ENCODE data around the gene RPL27A.
"Not testable (repeated sequence)": the region's sequence is repeated elsewhere in the genome, so short reads cannot be mapped to it uniquely, and the experiment has no call there.

RPL27A gene

DNA sequence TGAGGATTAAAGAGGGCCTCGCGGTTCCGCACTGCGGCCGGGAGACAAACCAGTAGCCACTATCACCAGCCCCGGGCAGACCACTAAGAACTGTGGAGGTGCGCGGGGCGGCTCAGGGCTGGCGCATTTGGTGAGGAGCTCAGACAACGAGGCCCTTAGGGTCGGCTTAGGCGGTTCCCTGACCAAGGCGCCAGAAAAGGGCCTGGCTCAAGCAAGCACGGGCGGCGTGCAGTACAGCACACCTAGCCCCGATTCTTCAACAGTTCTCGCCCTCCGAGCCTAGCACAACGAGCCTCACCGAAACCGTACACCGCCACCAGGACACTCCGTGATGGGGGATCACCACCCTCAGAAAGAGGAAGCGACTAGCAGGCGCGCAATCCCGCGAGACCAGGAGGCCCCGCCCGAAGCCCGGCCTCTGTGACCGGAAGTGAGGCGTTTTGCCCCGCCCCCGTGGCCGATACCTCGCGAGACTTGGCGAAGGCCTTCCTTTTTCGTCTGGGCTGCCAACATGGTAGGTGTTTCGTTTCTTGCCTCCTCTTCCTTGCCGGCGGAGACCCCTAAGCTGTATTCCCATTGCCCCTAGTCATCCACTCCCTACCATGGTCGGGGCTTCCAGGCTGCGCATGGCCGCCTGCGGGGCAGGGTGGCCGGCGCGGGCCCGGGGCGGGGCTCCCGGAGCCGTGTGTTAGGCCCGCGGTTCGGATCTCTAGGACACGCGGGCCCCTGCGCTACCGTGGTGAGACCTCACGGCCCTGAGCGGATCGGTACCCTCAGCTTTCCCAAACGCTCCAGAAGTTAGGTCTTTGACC lies at the start of gene RPL27A, which contains the start of gene TRIM66:
TSS of gene RPL27A (plus strand) at position 490 of the 812 bp plus-strand sequence. CDS start at position 512, 22 bp downstream.
TSS of gene TRIM66 (minus strand) at position 363 of the 812 bp plus-strand sequence. CDS start 10,391 bp downstream, outside the sequence.
- peak; percentile 59 for FAIRE-seq

DNA sequence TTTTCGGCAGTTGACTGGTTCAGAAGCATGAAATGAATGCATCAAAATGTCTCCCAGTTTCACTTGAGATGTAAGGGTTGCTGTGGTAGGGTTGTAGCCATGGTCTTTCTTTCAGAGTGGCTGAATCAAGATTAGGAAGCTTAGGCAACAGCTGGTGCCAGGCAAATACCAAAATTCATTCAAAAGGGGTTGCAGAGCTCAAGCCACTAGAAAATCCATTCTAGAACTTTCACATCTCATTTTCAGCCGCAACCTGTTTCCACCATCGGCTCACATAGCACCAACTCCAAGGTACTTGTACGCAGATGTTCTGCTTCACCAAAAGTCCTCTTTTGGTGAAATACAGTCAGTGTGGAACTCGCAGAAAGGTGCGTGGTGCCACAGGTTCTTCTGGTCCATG lies 48.1 kb upstream of the RPL27A start:
- no peak for FAIRE-seq

DNA sequence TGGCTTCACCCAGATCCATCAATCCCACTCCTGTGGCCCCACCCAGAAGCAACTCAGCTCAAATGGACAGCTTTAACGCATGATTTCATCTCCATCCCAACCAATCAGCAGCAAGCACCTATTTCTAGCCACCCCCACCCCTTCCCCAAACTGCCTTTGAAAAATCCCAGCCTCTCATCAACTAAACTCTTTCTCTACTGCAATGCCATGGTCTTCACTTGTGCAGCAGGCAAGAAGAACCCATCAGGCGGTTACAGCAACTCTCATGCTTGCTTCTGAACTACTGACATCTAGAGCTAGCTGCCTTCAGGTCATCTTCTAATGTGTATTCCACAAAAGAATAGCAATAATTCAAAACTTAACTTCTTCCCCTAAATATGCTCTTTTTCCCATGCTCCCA lies 46.5 kb upstream of the RPL27A start:
- FAIRE-seq, result no peak

DNA sequence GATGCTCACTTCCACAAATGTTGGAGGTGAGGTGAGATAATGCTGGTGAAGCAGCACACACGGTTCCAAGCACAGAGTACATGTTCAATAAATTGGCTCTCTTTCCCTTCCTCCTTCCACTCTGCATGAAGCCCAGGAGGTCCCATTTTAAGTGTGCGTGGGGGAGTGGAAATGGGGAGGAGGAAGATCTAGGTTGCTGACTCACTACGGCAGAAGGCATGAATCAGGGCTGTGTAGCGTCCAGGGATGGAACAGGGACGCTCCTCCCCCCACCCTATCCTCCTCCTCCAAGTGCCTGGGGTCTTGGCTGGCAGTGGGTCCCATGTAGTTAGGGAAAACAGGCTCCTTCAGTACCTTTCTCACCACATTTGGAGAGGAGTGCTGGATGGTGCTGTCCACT lies 44.3 kb upstream of the RPL27A start:
- FAIRE-seq, result no peak

DNA sequence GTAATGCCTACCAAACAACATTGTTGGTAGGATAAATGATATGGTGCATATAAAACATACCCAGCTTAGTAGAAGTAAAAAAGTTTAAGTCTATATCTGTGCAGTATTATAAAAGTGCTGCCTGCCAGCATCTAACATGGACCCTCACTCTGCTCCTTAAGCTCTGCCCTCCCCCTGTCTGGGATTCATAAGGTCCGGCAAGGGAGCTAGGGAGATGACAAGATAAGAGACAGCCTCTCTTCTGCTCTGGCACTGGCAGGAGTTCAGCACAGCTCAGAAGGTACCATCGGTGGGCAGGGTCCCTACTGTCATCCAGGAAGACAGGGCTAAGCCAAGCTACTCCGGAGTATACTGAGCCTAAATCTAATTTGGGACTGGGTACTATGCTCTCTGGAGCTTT lies 42.9 kb upstream of the RPL27A start:
- no peak for FAIRE-seq

DNA sequence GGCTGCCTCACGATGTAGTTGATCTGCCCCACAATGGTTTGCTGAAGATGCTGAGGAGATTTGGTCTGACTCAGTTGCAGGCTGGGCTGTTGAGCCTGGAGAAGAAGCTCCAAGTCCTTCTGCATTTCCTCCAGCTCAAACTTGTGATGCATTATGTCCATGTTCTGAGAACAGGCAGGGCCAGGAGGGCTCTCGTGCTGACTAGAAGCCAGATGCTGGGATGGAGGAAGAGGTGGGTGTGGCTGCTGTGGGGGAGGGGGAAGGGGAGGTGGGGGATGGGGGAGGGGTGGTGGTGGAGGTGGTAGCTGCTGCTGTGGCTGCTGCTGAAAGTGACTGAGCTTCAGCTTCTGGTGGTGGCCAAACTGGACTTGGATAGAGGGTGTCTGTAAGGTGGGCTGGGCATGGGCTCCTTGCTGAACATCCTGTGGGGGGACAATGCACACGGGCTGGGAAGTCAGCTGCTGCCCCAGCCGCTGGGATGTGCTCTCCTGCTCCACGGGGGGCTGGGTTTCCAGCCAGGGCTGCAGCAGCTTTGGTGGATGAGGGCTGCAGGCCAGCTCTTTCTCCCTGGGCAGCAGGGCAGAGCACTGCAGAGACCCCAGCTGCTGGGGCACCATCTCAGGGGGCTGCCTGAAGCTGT lies 42.2 kb upstream of the RPL27A start:
- no peak for FAIRE-seq

DNA sequence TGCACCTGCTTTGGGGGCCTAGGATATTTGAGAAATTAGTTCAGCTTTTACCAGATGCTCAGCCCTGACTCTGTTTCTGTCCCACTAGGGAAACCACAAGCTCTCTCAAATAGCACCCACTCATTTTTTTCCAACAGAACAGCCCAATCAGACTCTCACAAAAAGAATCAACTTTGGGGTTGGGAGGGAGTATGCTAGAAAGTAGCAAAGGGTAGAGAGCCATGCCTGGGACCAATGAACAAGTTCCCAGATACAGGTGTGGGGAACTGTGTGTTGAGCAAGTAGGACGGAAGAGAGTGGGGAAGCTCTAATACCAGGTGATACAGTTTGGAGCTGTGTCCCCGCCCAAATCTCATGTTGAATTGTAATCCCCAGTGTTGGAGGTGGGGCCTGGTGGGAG lies 41.3 kb upstream of the RPL27A start:
- FAIRE-seq, result no peak

DNA sequence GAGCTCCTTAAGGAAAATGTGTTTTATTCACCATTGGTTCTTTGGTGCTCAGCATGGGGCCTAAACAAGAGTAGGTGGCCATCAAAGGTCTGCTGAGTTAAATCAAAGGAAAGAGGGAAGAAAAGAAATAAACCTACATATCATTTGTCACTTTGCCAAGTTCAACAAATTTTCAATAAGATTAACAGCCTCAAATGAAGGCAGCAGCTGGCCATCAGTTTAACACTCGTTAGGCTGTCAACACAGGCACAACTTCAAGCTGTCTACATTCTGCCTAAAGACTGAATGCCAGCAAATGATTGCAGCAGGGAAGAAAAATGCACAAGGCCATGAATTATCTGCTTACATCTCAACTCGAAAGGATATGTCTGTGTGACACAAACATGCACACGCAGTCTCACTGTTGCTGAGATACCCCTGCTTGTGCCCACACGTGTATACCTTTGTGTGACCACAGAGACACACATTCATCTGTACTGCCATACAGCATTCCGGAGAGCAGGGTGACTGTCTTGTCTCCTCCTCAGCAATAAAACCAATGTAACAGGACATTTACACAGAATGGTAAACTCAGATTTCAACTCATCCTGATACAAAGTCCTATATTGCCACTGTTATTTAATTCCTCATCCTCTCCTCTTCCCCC lies 40.3 kb upstream of the RPL27A start:
- FAIRE-seq, result no peak

DNA sequence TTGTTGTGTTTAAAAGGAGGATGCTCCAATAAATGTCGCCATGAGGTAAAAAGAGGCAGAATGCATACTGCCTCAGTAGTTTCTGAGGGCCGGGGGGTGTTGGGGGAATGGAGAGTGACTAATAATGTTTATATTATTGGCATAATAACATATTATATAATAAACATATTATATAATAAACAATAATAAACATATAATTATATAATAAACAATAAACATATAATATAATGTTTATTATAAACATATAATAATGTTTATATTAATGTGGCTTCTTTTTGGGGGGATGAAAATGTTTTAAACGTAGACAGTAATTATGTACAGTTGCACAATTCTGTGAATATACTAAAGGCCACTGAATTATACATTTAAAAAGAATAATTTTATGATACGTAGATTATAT lies 35.7 kb upstream of the RPL27A start:
- FAIRE-seq, result no peak

DNA sequence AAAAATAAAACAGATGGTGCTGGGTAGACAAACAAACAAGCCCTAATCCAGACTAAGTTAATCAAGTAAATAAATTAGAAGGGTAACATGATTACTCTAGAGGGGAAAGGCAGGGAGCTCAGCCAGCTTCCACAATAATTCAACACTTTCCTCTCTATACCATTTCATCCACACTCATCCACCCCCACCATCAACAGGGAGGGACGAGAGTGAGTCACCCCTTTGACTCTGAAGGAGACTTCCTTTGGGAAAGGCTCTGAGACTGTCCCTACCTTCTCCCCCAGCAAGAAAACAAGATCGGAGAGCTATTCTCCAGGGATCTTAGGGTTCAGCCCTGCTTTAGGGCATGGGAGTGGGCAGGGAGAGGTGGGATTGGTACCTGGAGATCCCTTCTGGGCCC lies 33.2 kb upstream of the RPL27A start:
- FAIRE-seq, result no peak

DNA sequence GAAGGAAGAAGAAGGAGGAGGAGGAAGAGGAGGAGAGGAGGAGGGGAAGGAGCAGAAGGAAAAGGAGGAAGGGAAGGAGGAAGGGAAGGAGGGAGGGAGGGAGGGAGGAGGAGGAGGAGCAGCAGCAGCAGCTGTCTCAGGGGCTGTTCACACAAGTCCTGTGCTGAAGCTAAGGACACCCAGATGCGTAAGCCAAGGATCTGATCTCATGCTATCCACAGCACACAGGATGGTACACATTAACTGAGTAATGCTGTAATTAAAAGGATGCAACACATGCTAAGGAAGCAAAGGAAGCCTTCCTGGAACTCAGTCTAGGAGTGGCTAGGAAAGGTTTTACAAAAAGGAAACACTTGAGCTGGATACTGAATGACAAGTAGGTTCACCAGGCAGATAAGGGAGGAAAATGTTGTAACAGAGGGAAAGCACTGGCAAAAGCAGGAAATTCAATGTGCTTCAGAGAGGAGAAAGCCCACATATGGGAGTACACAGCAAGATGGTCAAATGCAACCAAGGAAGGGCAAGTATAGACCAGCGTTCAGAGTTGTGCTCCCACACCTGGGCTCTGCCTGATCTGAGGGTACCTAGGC lies 32.1 kb upstream of the RPL27A start:
- no peak for FAIRE-seq

DNA sequence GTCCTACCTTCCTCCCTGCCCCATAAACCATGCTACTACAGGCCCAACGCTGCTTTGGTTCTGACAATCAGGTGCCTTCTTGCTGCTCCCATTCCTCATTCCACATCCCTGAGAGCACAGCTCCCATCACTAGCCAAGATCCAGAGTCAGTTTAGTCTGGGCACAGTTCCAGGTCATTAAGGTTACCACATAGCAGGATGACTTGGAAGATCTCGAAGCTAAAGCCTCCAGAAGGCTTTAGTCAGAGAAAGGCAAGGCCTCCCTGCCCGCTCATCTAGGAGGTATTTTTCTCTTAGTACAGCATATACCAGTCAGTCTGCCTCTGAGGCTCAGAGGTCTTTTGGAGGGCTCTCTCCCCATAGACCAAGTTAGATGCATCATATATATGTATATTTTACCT lies 30.5 kb upstream of the RPL27A start:
- FAIRE-seq, result no peak

DNA sequence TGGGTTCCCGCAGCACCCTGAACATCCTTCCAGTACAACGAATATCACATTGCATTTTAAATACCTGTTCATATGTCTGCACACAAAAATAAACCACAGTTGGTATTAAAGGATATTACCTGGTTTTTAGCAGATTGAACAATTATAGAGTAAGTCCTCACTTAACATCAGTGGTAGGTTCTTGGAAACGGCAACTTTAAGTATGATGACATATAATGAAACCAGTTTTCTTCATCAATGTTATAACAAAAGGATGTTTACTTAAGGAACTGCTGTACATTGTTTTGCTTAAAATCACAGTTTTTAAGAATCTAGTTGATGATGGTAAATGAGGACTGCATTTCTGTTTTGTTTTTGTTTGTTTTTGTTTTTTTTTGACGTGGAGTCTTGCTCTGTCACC lies 28.1 kb upstream of the RPL27A start:
- no peak for FAIRE-seq

DNA sequence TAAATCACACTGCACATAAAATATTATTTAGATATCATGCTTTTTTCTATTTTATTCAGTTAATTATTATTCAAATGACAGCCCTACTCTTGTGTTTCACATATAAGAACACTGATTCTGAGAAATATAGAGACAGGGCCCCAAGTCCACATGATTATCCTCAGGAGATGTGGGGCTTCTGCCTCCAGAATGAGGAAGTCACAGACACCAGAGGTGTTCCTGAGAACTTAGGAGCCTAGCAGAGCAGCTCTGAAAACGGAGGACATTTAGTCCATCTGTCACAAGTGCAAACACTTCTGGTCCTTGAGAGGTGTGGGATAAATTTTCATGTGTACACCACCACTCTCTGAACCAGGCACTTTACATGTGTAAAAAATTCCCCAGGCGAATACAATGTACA lies 26.3 kb upstream of the RPL27A start:
- FAIRE-seq, result no peak

DNA sequence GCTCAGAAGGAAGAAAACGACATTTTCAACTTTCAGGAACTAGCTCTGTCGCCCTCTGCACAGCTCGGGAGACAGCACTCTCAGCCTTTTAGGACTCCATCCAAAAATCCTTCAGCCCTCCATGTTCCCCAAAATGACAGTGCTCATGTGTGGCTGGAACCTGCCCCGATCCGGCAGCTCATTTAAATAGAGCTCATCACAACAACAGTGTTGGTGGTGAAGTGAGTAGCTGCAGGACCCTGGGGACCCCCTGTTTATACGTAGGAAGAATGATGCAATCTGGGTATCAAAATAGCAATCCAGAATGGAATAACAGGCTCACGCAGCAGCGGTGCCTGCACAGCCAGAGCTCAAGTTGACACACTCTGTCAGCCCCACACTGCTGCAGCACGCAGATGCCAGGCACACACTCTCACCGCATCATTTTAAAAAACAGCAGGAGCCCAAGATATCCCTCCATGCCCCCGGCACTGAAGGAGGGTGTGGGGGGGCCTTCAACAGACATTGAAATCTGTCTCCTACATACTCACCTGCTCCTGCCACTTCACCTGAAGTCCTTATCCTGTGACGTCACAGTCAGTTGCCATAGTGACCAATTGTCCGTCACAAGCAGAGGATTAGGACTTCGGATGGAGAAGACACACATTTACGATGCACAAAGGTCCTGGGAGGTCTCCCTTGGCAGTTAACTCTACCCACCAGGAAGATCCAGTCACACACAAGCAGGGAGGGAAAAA lies 24.1 kb upstream of the RPL27A start:
- no peak for FAIRE-seq

DNA sequence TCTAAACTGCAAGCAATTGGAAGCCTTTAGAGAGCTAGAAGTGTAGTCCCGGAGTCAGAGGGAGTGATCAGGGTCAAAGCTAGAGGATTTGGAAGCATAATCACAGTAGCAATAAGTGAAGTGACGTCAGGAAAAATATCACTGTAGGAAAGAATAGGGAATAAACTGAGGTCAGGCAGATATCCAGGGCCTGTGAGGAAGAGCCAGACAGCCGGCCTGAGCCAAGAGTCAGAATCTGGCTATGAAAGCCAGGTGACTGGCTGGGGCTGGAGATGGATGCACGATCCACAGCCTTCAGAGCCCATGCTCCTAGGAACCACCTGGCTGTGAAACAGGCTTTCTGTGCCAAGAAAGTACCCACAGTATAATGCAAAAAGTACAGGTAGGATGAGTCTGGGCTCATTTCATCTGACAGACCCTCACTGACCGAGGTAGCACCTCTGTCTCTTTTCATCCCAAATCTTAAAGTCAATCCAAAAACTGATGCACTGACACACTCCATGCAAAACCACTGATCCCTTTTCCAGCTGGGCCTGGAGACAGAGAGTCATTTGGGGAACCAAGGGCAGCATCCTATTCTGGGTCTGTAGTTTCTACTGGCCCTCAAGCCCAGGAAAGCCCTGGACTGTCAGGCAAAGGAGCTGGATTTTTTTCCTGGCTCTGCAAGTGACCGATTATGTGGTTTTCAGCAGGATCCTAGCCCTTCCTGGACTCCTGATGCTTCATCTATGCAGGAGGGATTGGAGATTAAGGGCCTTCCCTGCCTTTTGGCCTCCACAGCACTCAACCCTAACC lies 21.4 kb upstream of the RPL27A start:
- FAIRE-seq, result no peak

DNA sequence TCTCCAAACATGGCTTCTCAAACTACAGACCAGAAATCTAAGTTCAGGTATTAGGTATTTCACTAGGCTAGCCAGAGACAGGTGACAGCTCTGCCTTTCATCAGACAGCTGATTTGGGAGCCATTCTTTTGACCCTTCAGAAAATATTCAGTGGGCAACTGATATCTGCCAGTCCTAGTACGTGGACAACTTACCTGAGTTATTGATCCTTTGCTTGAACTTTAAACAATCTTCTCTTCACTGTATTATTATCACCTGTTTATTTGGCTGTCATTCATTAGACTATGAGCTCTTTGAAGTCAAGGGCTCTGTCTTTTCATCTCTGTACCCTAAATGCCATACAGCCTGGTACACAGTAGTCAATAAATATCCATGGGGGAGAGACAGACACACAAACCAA lies 17.4 kb upstream of the RPL27A start:
- FAIRE-seq, result no peak

DNA sequence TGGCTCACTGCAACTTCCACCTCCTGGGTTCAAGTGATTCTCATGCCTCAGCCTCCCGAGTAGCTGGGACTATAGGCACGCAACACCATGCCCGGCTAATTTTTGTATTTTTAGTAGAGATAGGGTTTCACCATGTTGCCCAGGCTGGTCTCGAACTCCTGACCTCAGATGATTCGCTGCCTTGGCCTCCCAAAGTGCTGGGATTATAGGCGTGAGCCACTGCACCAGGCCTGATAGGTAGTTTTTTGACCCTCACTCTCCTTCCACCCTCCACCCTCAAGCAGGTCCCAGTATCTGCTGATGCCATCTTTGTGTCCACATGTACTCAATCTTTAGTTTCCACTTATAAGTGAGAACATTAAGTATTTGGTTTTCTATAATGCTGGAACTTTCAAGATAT lies 12.5 kb upstream of the RPL27A start:
- not testable (repeated sequence) for FAIRE-seq

DNA sequence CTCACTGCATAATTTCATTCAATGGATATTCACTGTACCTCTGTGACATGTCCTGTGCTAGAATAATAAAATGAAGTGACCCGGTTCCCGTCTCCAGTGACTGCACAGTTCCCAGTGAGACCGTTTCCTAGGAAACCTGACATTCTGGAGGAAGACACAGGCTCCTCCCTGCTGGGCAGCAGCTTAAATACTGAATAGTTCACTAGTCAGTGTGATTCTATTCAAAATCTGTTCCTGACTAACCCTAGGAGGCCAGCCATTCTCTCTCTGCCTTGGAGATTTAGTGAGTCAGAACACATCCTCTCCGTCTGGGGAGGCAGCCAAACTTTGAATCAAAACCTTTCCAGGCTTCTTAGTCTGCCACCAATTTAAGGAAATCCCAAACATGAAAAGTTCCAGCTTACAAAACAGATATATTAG lies 11.4 kb upstream of the RPL27A start:
- peak; percentile 74 for FAIRE-seq

DNA sequence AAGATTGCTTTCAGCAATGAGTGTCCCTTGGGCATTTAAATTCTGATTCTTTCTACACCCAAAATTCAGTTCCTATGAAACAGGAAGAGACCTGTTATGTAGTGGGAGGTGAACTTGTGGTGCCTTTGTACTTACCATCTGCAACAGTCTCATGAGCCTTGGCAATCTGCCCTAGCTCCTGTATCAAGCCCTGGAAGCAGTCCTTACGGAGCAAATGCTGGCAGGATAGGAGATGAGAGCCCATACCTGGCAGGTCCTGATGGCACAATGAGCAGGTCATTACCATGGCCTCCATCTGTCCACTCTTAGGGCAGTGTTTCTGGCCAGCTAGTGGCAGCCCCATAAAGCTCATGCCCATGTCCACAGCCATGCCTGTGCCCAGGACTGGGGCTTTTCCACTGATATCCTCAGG lies 10.9 kb upstream of the RPL27A start:
- no peak for FAIRE-seq

DNA sequence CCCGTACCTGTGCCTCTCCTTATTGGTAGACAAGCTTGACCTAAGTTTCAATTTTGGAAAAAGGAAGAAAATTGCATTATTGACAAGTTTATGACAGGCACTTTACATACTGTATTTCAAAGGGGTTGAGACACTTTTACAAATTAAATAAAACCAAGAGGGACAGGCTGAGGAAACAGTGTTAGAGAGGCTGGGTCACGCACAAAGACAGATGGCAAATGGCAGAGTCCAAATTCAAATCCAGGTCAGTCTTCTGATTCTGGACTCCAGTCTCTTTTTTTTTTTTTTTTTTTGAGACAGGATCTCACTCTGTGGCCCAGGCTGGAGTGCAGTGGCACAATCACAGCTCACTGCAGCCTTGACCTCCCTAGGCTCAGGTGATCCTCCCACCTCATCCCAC lies 10.2 kb upstream of the RPL27A start:
- no peak for FAIRE-seq

DNA sequence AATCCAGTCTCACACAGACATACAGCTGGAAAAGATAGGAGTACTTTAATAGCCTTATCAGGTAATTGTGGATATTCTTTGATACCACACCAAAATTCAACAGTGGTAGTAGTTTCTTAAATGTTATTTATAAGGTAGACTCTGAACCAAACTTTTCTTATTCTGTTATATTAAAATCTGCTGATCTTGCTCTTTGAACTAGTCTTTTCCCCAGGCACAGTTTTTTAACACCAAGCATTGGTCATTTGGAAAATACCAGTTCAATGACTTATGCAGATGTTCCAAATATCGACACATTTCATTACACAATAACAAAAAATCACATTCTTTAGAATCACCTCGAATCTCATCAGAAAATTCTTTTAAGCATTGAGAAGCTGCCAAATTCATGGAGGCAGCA lies 7.7 kb upstream of the RPL27A start:
- no peak for FAIRE-seq

Measured in endometrium (tissue), 2 donors.